OCI-LY3 (cell line): ENCODE results near the gene BID.

Source experiments
- EZH2phosphoT487 ChIP-seq: fragments of 200-600 bp; shearing (Covaris generic); IDR thresholded peaks from 2 replicates; pipeline ENCODE4 v1.6.1; 2018; ENCODE audit warnings: antibody characterized with exemption, mixed run types, low read depth
- TF ChIP-seq, protein P1 (sequence below): fragments of 200-600, 300-600 bp; sonication (generic); IDR thresholded peaks from 2 replicates; pipeline ENCODE4 v1.5.1; 2014; ENCODE audit warnings: antibody characterized with exemption, low read length, low read depth

DNA sequence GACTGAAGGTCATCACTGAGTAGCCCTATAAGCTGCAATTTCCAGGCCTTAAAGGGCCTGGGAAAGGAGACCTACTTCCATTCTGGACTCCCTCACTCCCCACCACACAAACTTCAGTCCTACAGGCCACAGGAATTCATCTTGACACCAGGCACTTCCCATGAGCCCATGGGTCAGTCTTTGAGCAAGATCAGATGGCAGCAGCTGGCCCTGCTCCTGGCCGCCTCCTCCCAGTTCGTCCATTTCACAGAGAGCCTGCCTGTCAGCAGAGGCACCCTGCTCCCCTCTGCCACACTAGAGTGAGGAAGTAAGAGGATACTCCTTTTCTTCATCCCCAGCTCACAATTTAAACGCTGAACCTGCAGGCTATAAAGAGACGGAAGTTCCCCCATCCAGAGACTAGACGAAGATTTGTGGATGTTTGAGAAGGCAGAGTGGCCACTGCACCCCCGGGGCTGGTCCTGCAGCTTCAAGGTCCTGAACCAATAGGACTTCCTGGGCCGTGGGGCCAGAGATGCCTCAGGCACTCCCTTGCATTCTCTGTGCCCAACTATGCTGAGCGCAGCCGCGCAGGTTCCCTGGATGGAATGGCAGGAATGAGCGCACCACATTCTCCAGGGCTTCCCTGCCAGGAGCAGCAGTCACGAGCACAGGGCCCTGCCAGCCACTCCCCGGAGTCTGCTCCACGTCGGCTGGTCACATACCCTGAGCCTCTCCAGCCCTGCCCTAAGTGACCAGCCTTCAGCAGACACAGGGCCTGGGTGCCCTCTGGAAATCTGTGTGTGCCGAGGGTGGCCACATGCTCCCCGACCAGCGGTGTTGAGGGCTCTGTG is 33.5 kb upstream of the BID start:
- TF ChIP-seq, protein P1, sequence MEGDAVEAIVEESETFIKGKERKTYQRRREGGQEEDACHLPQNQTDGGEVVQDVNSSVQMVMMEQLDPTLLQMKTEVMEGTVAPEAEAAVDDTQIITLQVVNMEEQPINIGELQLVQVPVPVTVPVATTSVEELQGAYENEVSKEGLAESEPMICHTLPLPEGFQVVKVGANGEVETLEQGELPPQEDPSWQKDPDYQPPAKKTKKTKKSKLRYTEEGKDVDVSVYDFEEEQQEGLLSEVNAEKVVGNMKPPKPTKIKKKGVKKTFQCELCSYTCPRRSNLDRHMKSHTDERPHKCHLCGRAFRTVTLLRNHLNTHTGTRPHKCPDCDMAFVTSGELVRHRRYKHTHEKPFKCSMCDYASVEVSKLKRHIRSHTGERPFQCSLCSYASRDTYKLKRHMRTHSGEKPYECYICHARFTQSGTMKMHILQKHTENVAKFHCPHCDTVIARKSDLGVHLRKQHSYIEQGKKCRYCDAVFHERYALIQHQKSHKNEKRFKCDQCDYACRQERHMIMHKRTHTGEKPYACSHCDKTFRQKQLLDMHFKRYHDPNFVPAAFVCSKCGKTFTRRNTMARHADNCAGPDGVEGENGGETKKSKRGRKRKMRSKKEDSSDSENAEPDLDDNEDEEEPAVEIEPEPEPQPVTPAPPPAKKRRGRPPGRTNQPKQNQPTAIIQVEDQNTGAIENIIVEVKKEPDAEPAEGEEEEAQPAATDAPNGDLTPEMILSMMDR: no peak
- TF ChIP-seq EZH2phosphoT487: no peak
